Muscle of back (tissue), 11 donors: Measurements from ENCODE around the gene SPIB. TPM values are rescaled to one million over a fixed set of nuclear protein-coding genes. Genes with fewer than 3 reads are reported as not detected.
"Not testable (repeated sequence)": the region's sequence is repeated elsewhere in the genome, so short reads cannot be mapped to it uniquely, and the experiment has no call there.

ENCODE experiments used
- DNase-seq, 3 donors: peaks; one replicate each; pipeline versions ENCODE4 v3.0.0 to v3.0.0-alpha.2; 2013
- polyA plus RNA-seq, 10 donors: library from polyadenylated mRNA; unstranded; fragments of 120-200 nt; gene quantifications; one replicate each; pipeline ENCODE4 v1.2.1, GENCODE V29; 2013; ENCODE audit not compliant: insufficient read length in 10 of 10

SPIB gene
- polyA plus RNA-seq, 10 donors = 0.18 to 1.4 (median 0.60) TPM

DNA sequence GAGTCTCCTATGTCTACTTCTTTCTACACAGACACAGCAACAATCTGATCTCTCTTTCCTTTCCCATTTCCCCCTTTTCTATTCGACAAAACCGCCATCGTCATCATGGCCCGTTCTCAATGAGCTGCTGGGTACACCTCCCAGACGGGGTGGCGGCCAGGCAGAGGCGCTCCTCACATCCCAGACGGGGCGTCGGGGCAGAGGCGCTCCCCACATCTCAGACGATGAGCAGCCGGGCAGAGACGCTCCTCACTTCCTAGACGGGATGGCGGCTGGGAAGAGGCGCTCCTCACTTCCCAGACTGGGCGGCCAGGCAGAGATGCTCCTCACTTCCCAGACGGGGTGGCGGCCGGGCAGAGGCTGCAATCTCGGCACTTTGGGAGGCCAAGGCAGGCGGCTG lies 27.8 kb upstream of the SPIB start:
- DNase-seq = not testable (repeated sequence)

DNA sequence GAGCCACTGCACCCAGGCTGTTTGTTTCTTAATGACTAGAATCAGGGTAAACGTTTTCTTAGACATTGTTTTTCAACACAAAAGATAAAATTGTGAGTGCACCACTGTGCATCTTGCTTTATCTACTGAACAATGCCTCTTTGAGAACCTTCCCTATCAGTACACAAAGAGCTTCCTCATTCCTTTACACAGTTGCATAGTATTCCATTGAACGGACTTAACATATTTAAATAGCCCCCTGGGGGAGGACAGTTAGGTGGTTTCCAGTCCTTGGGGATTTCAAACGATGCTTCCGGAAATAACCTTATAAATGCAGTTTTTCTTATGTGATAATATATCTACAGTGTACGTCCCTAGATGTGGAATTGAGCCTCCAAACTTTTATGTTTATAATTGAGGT lies 26.0 kb upstream of the SPIB start:
- no peak for DNase-seq

DNA sequence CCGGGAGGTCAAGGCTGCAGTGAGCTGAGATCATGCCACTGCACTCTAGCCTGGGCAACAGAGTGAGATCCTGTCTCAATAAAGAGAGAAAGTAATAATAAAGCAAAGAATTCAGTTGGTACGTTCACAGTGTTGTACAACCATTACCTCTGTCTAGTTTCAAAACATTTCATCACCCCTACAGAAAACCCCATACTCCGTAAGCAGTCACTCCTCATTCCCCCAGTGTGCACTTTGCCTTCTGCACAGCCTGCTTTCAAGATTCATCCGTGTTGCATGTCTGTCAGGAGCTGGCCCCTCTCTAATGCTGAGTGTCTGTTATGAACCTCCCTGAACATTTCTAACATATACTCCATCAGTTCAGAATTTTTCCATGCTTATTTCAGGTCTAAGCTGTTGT lies 25.1 kb upstream of the SPIB start:
- no peak for DNase-seq

DNA sequence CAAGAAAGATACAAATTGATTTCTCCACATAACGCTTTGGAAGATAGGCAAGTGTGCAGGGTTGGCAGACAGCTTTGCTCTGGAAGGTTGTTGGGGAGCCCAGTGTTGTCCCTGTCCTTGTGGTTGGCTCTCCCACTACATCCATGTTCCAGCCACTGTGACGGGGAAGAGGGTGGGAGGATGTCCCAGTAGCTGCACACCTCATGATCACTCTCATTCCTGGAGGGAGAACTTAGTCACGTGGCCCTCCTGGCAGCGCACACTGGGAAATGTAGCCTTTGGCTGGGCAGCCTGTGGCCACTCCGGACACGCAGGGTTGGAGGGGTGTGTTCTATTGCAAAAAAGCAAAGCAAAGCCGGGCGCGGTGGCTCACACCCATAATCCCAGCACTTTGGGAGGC lies 24.7 kb upstream of the SPIB start:
- DNase-seq = no peak

DNA sequence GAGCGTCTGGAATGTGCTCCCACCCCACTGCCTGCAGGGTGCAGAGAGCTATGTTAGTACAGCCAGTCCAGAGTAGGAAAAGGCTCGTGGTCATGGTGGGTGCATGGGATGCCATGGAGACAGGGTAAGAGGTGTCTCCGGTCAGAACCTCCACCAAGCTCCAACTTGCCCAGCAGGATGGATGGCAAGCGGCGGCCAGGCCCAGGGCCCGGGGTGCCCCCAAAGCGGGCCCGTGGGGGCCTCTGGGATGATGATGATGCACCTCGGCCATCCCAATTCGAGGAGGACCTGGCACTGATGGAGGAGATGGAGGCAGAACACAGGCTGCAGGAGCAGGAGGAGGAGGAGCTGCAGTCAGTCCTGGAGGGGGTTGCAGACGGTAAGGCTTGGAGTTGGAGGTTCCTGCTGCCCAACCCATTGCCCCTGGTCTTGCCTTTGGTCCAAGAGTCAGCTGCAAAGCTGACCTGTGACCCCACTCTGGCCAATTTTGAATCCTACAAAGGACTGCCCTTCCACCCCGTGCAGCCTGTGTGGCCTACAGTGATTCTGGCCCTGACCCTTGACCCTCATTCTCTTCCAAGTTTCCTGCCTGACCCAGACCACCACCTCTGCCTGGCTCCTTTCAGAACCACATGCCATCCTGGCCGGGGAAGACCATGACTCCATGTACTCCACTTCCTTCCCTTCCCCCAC lies 19.9 kb upstream of the SPIB start:
- no peak for DNase-seq

DNA sequence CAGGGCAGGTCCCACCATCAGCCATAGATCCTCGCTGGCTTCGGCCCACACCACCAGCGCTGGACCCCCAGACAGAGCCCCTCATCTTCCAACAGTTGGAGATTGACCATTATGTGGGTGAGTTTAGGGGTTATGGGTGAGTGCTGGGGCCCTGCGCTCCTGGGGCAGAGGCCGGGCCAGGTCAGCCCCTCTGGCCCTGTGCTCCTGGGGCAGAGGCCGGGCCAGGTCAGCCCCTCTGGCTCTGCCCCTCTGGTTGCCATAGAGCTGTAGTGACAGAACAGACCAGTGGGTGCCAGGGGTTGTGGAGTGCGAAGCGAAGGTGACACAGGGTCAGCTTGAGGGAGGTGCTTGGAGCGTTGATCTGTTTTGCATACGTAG lies 19.4 kb upstream of the SPIB start:
- DNase-seq = no peak

DNA sequence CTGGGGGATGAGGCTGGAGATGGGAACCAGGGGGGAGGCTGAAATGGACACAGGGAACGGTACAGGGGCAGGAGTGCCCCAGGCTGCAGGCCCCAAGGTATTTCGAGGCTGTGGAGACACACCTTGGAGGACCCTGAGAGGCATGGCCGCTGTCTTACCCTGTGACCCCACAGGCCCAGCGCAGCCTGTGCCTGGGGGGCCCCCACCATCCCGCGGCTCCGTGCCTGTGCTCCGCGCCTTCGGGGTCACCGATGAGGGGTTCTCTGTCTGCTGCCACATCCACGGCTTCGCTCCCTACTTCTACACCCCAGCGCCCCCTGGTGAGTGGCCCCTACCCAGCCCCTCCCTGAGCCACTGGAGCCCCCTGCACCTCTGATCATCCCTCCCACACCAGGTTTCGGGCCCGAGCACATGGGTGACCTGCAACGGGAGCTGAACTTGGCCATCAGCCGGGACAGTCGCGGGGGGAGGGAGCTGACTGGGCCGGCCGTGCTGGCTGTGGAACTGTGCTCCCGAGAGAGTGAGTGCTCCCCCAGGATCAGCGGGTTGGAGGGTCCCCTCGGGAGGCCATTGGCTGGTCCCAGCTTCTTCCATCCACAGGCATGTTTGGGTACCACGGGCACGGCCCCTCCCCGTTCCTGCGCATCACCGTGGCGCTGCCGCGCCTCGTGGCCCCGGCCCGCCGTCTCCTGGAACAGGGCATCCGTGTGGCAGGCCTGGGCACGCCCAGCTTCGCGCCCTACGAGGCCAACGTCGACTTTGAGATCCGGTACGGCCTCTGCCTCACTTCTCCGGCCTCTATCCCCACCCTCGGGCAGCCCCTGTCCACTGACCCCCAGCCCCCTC lies 16.9 kb upstream of the SPIB start:
- DNase-seq = no peak

DNA sequence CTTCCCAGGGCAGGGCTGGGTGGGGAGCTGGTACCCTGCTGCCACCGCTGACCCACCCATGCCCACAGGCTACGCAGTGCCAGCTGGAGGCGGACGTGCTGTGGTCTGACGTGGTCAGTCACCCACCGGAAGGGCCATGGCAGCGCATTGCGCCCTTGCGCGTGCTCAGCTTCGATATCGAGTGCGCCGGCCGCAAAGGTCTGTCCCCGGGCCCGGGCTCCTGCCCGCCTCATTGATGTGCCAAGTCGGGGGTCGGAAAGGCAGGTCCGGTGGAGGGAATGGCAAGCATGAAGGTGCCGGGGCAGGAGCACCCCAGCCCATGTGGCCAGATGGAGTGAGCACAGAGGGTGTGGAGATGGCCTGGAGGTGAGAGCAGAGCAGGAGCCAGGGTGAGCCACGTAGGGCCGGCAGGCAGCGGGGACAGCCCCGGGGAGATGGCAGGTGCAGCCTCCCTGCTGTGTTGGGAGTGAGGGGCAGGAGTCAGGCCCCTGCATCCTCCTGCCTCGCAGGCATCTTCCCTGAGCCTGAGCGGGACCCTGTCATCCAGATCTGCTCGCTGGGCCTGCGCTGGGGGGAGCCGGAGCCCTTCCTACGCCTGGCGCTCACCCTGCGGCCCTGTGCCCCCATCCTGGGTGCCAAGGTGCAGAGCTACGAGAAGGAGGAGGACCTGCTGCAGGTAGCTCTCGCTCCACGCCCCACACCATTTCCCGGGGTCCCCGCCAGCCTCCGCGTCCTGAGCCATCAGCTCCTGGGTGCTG lies 16.0 kb upstream of the SPIB start:
- DNase-seq = no peak

DNA sequence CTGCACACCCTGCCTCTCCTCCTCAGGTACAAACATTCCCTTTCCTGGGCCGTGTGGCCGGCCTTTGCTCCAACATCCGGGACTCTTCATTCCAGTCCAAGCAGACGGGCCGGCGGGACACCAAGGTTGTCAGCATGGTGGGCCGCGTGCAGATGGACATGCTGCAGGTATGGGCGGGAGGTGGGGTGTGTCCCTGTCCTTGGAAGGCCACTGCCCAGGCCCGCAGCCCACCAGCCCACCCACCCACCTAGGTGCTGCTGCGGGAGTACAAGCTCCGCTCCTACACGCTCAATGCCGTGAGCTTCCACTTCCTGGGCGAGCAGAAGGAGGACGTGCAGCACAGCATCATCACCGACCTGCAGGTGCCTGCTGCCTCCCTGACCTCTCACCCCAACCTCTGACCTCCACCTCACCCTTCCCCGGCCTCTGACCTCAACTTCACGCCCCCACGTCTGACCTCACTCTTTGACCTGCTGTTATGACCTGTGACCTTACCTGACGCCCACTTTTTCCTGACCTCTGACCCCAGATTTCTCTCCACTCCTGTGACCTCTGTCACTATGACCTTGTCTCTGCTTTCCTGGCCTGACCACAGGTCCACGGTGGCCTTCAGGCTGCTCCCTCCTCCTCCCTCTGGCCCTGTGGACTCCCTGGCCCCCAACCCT lies 12.4 kb upstream of the SPIB start:
- DNase-seq = no peak

DNA sequence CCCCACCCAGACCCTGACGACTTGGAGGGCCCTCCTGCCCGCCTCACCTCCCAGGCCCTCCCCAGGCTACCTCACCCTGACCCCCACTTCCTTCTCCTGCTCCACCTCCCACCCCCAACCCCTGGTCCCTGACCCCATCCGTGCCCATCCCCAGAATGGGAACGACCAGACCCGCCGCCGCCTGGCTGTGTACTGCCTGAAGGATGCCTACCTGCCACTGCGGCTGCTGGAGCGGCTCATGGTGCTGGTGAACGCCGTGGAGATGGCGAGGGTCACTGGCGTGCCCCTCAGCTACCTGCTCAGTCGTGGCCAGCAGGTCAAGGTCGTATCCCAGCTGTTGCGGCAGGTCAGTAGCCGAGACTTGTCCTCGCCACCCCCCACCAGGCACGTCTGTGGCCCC lies 11.9 kb upstream of the SPIB start:
- DNase-seq = no peak

DNA sequence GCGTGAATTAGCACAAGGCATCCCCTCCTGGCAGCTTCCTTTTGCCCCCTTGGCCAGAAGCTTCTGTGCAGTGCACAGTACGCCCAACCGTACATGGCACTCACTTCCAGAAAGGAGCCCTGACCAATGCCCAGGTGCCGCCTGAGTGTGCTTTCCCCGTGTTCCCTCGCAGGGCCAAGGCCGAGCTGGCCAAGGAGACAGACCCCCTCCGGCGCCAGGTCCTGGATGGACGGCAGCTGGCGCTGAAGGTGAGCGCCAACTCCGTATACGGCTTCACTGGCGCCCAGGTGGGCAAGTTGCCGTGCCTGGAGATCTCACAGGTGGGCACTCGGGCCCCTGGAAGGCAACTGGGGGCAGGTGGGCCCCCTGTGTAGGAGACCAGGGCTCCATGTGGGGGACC lies 9.4 kb upstream of the SPIB start:
- no peak for DNase-seq

DNA sequence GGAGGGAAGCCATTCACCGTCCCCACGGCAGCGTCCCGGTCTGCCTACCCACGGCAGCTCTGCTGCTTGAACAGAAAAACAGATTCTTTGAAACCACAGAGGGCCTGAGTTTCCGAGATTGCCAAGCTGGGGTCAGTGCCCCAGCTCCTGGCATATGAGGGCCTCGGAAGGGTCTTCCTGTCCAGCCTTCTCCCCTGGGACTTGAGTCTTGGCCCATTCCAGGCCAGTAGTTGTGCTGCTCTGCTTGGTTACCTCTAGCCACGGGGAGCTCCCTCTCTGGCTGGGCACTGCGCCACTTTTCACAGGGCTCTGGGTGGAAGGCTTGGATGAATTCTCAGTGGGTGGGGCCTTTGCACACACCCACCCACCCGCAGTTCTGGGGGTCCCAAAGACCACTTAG lies 8.6 kb upstream of the SPIB start:
- DNase-seq = no peak

DNA sequence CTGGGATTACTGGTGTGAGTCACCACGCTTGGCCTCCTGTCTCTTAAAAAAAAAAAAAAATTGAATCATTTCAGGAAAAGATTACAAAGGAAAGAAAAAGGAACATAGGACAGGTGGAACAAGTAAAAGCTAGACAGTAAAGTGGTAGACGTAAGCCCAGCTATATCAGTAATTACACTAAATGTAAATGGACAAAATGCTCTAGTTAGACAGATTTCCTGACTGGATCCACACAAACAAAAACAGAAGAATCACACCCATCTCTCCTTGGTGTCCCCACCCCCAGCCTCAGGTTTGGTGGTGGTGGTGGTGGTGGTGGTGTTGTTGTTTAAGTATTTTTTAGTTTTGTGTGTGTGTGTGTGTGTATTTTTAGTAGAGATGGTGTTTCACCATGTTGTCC lies 6.3 kb upstream of the SPIB start:
- DNase-seq = no peak

DNA sequence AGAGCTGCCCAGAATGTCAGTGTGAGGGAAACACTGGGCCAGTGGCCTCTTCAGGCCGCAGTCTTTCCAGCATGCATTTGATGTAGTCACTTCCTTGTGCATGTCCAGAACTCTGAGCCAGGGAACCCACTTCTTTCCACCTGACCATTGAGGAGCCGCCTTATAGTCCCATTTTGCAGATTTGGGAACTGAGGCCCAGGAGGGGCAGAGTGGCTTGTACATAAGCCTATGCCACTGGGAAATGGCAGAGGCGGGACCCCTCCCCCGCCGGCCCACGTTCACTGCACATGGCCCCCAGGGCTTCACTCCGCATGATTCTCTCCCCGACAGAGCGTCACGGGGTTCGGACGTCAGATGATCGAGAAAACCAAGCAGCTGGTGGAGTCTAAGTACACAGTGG lies 5.6 kb upstream of the SPIB start:
- DNase-seq = no peak

DNA sequence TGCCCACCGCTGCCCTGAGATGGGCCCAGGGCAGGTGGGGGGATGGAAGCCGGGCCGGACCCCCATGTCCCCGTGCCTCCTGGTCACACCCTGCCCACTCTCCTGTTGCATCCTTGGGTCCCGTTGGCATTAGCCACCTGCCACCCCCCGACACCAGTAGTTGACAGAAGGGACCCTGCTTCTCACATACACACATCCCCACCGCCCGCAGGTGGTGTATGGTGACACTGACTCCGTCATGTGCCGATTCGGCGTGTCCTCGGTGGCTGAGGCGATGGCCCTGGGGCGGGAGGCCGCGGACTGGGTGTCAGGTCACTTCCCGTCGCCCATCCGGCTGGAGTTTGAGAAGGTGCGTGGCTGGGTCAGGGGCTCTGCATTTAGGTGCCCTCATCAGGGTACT lies 5.2 kb upstream of the SPIB start:
- DNase-seq = no peak

DNA sequence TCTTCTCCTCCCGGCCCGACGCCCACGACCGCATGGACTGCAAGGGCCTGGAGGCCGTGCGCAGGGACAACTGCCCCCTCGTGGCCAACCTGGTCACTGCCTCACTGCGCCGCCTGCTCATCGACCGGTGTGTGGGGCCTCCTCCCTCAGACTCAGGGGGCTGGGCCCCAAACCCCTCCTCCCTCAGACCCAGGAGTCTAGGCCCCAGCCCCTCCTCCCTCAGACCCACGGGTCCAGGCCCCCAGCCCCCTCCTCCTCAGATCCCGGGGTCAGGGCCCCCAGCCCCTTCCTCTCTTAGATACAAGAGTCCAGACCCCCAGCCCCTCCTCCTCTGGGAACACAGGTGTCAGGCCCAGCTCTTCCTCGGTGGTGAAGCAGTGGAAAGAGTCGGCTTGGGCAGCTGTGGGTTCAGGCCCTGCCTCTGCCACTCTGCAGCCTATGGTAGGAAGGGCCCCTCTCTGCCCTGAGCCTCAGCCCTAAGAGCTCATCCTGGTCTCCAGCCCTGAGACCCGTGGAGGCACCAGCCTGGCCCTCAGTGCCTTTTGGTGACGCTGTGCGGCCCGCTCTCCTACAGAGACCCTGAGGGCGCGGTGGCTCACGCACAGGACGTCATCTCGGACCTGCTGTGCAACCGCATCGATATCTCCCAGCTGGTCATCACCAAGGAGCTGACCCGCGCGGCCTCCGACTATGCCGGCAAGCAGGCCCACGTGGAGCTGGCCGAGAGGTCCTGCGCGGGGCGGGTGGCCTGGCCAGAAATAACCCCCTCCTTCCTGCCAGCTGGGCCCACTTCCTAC lies 3.7 kb upstream of the SPIB start:
- DNase-seq = peak; percentile 23 to 73 (median 60)

DNA sequence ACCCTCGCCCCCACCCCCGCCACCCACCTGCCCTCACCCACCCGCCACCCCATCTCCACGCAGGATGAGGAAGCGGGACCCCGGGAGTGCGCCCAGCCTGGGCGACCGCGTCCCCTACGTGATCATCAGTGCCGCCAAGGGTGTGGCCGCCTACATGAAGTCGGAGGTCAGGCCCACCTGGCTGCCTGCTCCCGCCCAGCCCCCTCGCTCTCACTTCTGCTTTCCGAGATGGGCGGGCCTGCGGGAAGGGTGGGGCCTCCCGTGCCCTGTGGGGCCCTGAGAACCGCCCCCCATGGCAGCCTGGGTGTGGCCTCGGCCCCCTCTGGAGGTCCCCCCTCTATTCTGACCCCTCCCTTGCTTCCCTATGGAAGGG lies 3.1 kb upstream of the SPIB start:
- DNase-seq = no peak

DNA sequence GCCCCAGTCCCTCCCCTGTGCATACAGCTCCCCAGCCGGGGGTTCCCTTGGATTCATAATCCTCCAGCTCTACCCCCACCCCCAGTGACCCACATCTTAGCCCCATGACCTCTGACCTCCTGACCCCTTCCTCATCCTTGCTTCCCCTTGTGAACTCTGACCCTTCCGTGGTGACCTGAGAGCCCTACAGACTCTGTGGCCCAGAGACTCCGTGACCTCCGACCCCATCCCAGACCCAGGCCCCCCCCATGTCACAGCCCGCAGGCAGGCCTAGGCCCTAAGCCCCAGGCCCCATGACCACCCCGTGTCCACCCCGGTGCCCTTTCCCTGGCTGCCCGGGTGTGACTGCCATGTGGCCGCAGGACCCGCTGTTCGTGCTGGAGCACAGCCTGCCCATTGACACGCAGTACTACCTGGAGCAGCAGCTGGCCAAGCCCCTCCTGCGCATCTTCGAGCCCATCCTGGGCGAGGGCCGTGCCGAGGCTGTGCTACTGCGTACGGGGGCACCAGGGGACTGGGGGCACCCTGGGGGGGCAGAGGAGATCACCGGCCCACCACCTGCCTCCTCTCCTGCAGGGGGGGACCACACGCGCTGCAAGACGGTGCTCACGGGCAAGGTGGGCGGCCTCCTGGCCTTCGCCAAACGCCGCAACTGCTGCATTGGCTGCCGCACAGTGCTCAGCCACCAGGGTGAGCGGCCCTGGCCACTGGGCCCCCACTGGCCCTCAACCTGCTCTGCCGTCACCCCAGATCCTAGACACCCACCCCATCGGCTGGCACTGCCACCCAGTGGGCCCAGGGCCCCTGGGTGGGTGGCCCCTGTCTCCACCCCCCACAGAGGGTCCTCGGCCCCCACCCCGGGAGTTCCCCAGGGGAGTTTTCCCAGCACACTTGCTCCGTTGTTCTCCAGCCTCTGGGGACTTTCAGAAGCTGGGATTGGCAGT lies 2.4 kb upstream of the SPIB start:
- no peak for DNase-seq

DNA sequence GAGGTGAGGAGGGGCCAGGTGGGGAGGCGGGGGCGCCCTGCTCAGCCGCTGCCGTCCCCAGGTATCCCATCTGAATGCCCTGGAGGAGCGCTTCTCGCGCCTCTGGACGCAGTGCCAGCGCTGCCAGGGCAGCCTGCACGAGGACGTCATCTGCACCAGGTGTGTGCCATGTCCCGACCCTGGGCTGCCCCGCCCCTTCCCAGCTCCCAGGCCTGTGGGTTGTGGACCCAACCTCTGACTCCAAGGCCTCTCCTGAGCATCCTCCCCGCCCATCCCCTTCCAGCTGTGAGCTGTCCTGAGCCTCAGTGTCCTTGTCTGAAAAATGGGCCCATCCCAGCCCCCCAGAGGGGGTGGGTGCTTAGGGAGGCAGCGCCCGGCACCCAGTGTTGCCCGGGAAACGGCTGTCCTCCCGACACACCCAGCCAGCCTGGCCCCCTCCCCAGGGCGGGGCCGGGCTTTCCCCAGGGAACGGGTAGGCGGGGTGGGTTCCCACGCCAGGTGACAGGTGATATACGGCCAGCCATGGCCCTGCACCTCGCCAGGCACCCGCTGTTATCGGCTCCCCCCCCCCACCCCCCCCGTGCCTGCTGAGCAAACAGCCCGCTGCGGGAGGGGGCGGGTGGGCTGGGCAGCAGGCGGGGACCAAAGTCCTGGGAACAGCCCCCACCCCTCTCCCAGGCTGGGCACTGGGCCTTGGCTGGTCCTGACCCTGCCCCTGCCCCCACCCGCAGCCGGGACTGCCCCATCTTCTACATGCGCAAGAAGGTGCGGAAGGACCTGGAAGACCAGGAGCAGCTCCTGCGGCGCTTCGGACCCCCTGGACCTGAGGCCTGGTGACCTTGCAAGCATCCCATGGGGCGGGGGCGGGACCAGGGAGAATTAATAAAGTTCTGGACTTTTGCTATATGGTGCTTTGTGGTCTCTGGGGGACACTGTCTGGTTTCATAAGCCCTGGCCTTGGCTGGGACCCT lies 1.3 kb upstream of the SPIB start:
- DNase-seq = no peak
